ENCODE data around the gene ELMO2.
A peak's percentile ranks its signal among the peaks of the same experiment; 100 is the strongest.

The ELMO2 gene, protein sequence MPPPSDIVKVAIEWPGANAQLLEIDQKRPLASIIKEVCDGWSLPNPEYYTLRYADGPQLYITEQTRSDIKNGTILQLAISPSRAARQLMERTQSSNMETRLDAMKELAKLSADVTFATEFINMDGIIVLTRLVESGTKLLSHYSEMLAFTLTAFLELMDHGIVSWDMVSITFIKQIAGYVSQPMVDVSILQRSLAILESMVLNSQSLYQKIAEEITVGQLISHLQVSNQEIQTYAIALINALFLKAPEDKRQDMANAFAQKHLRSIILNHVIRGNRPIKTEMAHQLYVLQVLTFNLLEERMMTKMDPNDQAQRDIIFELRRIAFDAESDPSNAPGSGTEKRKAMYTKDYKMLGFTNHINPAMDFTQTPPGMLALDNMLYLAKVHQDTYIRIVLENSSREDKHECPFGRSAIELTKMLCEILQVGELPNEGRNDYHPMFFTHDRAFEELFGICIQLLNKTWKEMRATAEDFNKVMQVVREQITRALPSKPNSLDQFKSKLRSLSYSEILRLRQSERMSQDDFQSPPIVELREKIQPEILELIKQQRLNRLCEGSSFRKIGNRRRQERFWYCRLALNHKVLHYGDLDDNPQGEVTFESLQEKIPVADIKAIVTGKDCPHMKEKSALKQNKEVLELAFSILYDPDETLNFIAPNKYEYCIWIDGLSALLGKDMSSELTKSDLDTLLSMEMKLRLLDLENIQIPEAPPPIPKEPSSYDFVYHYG

DNA sequence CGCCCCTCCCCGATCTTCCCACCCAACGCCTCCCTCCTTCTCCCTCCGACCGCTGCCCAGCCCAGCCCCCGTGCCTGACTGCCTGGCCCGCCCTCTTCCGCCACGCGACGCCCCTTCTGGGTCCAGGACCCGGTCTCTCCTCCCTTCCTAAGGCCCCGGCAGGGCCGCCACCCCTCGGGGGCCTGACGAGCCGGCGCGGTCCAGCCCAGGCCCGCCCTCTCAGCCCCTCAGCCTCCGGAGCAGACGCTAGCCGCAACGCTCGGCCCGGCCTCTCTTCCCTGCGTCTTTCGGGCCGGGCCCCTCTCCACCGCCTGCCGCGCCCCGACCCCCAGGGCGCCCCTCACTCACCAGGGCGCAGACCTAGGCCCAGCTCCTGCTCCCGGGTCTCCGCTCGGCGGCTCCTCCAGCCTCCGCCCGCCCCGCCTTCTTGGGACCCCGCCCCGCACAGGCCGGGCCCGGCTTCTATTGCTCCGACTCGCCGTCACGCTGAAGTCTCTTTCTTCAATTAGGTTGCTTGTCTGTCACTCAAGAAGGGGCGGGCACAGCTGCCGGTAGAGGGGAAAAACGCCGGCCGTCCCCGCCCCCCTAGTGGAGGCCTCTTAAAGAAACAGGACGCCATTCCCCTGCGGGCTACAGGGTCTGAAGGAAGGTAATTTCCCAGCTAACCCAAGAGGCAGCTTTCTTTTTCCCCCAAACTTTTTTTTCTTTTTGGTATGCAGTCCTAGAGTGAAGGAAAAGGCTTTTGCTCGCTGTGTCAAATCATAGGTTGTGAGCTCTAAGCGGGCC is at the start of gene ELMO2:
Gene ELMO2, minus strand, starts transcription at position 416 of the 786 bp plus-strand sequence. CDS start 12,133 bp downstream, outside the sequence.
- DNase-seq (ENCODE audit: low spot score), result peak; percentile 97

DNA sequence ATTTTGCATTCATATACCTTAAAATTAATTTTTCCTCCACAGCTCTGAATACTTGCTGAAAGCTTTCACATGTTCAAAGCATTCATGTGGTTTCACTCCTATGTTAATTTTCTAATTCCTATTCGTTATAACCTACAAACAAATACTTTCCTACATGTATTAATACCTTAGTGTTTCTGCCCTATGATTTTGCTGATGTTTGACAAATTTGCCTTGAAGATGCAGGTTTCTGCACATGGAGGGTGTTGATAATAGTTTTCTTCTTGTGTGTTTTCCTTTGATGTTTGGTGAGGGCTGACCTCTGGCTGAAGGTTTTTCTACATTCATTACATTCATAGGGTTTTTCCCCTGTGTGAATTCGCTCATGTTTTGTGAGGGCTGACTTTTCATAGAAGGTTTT is 49.3 kb upstream of the ELMO2 start:
- DNase-seq (ENCODE audit: low spot score), result no peak

DNA sequence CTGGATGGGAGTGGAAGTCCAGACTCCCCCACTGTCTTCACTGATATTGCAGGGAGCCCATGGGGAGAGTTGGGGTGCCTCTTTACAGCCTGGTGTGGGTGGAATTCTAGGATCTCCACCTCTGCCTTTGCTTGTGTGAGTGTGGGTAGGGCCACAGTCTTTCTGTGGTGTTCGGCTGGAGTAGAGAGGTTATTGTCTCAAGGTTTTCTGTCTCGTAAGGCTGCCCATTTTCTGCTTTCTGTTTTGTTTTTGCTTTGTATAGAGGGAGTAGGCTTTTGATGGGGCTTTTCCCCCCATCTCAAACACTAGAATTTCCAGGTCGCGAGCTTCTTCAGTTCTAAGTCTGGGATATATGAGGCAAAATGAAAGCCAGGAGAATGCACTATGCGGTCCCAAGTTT is 40.4 kb upstream of the ELMO2 start:
- DNase-seq (ENCODE audit: low spot score), result no peak

DNA sequence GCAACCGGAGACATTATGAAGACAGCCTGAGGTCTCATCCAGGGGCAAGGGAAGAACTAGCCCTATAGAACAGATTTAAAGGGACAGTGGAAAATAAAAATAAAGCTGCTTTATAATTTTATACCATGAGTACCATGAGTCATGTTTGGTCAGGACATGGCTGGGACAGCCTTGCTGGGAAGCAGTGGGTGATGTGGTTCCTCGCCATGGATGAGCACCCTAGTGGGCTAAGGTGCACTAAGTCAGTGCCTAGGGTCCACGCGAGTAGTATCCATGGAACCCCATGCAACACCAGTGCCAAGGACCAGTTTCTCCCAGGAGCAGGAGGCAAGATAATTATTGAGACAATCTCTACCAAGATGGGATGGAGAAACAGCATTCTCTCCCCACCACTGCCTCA is 33.4 kb upstream of the ELMO2 start:
- DNase-seq (ENCODE audit: low spot score), result no peak

DNA sequence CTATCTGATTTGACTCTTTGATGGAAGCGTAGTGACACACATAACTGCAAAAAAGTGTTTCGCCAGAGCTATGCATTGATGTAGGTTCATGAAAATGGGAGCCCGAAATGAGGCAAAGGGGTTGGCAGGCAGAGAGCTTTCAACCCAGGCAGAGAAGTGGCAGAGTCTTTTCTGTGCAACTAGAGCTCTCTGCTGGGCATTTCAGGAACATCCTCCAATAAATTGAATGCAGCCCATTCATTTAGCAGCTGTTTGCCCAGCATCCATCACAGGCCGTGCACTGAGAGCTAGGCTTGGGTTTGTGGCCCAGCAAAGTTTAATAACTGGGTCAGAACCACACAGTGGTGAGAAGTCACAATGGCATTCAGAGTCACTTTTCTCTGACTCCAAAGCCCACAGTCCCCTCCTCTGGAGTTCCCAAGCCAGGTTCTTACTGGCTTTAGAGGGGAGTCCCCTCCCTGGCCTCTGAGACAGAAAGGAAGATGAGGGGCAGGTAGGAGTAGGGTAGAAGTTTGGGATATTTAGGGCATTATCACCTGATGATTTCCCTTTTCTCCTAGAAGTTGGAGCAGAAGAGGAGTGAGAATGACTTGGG is 31.8 kb upstream of the ELMO2 start:
- DNase-seq (ENCODE audit: low spot score), result peak; percentile 76

DNA sequence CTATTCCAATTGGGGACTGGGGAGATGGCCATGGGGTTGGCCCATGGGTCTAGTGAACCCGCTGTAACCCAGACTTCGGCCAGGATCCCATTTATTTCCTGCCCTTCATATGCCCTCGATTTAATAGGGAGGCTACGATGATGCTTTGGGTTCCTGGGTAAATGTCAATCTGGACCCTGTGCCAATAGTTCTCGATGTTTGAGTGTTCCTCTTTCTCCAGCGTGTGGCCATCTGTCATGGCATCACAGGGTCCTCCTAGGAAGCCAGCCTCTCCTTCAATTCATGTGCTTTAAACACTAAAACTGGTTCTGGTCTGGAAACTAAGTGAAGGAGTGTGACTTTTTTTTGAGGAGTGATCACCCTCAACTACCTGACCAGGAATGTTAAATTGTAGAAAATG is 28.7 kb upstream of the ELMO2 start:
- DNase-seq (ENCODE audit: low spot score), result no peak

DNA sequence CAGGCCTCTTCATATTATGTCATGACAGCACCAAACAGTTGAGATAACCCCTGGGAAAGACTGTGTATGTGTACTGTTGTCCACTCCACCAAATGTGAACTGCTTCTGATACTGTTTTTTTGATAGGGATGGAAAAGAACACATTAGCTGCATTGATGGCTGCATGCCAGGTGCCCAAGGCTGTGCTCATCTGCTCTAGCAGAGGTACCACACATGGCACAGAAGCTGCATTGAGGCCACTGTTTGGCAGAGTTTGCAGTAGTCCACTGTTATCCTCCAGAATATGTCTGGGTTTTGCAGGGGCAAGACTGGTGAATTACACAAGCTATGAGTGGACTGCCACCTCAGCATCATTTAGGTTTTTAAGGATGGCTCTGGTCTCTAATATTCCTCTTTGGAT is 28.2 kb upstream of the ELMO2 start:
- DNase-seq (ENCODE audit: low spot score), result no peak

DNA sequence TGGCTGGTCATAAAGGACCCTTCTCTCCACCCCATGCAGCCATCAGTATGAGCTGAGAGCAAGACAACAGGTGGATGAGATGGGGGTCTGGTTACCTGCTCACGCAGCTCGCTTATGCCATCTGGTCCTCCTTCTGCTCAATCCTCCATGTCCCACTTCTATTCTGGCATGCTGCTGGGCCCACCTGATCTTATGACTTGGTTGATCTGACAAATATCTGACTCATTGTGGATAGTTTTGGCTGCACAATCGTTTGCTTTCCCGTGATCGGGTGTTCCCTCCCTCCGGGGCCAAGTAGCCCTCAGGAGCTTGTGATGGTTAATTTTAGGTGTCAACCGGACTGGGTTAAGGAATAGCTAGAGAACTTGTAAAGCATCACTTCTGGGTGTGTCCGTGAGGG is 26.6 kb upstream of the ELMO2 start:
- DNase-seq (ENCODE audit: low spot score), result no peak

DNA sequence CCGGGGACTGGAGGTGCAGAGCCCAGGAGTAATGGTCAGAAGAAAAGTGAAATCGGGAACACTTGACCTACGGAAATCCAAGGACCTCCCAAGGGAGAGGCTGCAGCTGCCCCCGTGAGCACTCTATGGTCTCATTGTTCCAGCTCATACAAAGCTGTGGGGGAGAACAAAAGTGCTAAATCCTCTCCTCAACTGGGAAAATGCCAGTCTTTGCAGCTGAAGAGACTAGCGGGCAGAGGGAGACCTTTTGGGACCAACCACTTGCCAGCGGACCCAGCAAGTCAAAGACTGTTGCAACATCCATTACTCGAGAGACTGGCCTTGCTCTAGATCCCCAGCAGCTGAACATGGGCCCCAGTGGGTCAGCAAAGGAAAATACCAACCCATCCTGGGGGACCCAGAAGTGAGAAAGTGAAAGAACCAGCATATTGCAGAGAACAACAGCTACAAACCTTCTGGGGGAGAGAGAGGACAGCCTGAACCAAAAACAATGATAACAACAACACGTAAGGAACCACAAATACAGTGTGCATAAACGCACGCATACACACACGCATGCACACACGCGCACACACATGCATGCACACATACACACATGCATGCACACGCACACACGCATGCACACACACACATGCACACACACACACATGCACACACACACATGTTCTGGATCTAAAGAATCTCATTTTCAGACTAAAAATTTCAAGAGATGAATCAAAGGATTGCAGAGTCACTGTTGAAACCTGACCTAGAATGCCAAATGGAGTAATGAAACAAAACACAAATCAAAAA is 24.7 kb upstream of the ELMO2 start:
- no peak for DNase-seq (ENCODE audit: low spot score)

DNA sequence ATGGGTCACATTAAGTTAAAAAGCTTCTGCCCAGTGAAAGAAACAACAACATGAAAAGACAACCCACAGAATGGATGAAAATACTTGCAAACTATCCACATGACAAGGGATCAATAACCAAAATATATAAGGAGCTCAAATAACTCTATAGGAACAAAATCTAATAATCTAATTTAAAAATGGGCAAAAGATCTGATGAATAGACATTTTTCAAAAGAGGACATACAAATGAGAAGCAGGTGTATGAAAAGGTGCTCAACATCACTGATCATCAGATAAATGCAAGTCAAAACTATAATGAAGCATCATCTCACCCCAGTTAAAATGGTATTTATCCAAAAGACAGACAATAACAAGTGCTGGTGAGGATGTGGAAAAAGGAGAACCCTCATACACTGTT is 21.0 kb upstream of the ELMO2 start:
- no peak for DNase-seq (ENCODE audit: low spot score)

DNA sequence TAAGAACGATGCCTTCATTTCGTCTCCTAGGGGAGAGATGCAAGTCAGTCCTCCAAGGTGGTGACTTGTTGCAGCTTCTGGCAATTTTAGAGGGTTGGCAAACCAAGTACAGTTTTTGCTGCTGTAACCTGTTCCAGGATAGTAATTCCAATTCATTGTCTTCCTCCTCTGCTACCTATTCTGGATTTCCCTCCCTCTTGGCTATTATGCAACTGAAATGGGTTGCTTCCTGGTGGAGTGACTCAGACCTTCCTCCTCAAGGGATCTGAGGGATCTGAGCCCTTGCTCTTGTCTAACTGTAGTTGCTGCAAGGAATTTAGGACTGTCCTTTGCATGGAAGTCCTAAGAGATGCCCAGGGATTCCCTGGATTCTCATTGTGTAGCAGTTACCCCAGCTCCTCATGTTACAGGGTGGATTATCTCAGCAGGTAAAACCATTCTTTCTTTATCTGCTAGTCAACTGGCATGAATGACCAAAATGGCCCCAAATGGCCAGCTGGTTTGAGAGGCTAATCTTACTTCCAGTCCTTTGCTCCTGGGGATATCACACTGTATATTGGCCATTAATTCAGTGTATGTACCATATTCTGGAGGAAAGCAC is 17.6 kb upstream of the ELMO2 start:
- peak; percentile 30 for DNase-seq (ENCODE audit: low spot score)

DNA sequence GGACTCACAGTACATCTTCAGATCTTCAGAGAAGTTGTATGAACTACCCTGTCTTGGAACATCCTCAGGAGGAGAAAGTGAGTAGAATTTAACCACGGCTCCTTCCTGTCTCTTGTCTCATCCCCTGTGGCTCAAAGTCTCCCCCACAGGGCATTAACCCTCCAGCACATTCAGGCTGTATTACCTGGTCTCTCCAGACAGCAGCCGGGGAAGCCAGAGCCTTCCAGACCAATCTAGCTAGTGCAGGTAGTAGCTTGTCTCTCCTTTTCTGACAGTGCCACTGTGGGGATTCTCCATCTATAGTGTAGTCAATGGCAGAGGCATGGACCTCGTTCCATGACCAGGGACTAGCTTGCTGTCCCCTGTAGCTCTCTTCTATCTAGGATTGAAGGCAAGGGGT is 16.9 kb upstream of the ELMO2 start:
- DNase-seq (ENCODE audit: low spot score), result no peak

DNA sequence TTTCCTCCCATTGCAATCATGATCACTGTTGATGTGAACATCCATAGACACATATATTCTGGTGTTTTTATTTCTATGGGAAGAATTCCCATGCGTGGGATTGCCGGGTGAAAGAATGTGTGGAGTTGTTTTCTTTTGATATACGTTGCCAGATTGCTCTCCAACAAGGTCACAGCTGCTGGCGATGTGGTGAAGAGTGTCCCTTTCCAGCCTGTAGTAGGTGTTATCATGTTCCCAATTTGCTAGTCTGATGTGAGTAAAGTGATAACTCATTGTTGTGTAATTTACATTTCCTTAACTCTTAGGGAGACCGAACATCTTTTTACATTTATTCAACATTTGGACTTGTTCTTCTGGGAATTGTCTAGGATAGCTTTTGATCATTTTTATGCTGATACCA is 14.5 kb upstream of the ELMO2 start:
- DNase-seq (ENCODE audit: low spot score), result no peak

DNA sequence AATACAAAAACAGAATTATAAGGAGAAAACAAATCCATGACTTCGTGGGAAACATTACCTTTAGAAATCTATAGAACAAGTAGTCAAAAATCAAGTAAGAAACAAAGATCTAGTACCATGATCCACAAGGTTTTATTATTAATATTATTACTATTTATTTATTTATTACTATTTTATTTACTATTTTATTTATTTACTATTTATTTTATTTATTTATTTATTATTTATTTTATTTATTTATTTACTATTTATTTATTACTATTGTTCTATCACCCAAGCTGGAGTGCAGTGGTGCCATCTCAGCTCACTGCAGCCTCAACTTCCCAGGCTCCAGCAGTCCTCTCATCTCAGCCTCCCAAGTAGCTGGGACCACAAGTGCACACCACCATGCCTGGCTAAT is 13.5 kb upstream of the ELMO2 start:
- DNase-seq (ENCODE audit: low spot score), result no peak

DNA sequence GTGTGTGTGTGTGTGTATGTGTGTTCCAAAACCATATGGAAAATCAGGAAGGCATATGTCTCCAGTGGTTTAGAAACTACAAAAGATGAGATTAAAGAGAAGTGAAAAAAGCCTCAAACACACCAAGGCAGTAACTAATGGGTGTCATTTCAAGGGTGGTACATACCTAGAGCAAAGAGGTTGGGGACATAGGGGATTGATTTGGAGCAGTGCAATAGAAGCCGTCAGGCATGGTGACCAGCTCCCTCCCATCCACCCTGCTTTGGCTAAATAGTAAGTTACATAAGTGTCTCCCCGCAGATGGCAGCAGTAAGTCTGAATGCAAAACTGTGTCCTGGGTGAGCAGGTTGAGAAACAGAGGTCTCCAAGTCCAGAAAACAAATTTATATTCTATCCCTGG is 10.4 kb upstream of the ELMO2 start:
- DNase-seq (ENCODE audit: low spot score), result no peak

DNA sequence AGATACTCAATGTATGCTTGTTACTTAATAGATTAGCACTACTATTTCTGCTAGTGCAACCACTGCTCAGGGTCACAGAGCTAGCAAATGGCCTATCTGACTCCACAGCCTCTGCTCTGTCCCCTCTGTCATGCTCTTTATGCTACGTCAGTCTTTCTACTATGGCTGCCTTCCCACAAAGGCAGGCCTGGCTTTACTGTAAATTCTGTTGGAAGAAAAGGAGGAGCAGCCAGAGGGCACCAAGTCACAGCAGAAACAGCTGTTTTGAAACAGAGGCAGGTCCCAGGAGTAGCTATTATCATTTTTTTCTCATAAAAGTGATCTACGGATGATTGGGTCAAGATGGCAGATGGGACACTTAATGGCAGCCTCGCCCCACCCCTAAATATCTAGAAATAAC is 10.0 kb upstream of the ELMO2 start:
- DNase-seq (ENCODE audit: low spot score), result no peak

DNA sequence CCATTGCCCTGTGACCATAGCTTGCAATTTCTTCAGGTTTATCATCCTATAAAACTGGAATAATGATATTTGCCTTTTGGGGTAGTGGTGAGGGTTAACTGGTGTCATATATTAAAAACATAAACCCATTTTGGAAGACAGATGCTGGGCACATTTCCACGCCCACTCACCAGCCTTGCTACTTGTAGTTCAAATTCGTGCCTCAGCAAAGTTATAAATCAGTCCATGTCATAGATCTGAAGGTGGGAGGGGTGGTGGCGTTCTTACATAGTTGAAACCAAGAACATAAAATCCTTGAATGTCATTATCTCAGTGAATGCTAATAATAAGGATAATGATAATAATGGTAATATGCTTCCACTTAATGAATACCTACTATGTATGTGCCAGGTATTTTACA is 9.4 kb upstream of the ELMO2 start:
- no peak for DNase-seq (ENCODE audit: low spot score)

DNA sequence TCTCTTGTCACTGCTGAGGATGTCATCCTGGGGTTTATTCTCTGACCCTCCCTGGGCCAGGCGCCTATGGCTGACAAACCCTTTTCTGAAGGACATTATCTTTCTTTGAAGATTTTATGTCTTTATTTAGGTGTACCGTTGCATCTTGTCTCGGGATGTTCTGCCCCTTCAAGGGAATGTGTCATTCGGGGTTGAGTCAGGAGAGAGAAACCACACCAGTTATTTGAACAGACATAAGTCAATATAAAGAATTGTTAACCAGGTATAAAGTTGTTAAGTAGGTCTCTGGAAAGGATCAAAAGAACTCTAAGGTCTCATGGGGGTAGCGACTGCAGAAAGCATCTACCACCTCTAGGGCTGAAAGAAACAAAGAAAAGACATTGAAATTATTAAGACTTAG is 8.2 kb upstream of the ELMO2 start:
- DNase-seq (ENCODE audit: low spot score), result no peak

DNA sequence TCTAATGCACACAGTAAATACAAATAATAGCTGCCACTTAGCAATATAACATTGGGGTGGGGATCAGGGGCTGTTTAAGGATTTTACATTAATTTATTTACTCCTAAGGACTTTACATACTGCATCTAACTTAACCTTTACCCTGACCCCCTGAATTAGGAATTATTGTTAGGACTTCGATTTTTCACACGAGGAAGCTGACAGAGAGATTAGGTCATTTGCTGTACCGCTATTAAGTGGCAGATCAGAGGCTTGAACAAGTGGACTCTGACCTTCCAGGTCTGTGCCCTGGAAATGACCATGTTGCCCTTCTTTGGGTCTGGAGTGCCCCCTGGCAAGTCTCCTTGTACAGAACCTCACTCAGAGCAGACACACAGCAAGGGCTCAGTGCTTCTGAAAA is 5.2 kb upstream of the ELMO2 start:
- DNase-seq (ENCODE audit: low spot score), result no peak

DNA sequence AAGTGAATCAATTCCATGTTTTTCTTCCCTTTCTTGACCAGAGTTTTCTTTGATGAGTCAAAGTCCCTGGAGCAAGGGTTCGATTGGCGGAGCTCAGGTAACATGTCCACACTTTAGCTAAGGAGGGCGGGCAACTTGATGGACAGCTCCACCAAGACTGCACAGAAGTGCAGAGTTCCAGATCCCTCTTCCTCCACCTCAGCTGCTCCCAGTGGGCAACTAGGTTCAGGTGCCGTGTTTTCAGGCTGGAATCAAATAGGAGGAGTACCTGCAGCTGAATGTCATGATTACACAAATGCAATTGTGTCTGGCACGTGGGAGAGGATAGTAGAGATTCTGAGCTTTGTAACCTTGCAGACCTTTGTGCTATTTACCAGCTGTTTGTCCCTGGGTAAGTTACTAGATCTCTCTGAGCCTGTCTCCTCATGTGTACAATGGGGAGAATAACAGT is 1.9 kb upstream of the ELMO2 start:
- DNase-seq (ENCODE audit: low spot score), result no peak

DNA sequence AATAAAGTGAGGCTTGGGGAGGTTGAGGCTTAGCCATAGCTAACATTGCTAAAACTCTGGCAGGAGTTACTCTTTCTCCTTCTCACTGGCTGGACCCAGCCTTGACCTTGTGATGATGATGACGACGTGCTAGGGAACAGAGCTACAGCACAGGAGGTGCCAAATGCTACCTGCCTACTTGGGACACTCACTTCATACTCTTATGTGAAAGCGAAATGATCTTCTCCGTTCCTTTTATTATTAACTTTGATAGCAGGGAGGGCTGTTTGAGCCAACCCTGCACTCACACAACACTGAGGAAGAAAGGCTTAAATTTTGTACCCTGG is 1.2 kb upstream of the ELMO2 start:
- DNase-seq (ENCODE audit: low spot score), result no peak

Data from AG20443 (cell line).